Activated T-helper 17 cell treated with anti-CD3 and anti-CD28 coated beads, Interleukin-2, amount 50 U/mL, for 72 hours (primary cell): ENCODE measurements around the gene PHF2. TPM values are rescaled to one million over a fixed set of nuclear protein-coding genes. Genes with fewer than 3 reads are reported as not detected.

Source experiments
- ATAC-seq: fragments of 150-1000 bp; cut with Tn5 transposase; replicated peaks from 2 replicates; pipeline ENCODE4 v1.10.0; 2021; ENCODE audit warnings: mild to moderate bottlenecking, moderate library complexity
- H3K27ac Mint-ChIP-seq: one replicate; pipeline ENCODE4 v1.8.0; 2022; ENCODE audit warnings: mixed read lengths
- H3K27me3 Mint-ChIP-seq: one replicate; pipeline ENCODE4 v1.8.0; 2022; ENCODE audit warnings: mixed read lengths
- H3K36me3 Mint-ChIP-seq: one replicate; pipeline ENCODE4 v1.8.0; 2022; ENCODE audit warnings: low read depth, mild to moderate bottlenecking, mixed read lengths
- H3K4me1 Mint-ChIP-seq: one replicate; pipeline ENCODE4 v1.8.0; 2022; ENCODE audit warnings: mixed read lengths
- H3K4me3 Mint-ChIP-seq: one replicate; pipeline ENCODE4 v1.8.0; 2022; ENCODE audit warnings: mild to moderate bottlenecking, mixed read lengths
- H3K9me3 Mint-ChIP-seq: one replicate; pipeline ENCODE4 v1.8.0; 2022; ENCODE audit warnings: mixed read lengths
- total RNA-seq, 2 donors: library from RNA; stranded (reverse); gene quantifications; one replicate each; pipeline ENCODE4 v1.2.3, GENCODE V29; 2022

The PHF2 gene
- total RNA-seq, 2 donors from 2014 or later, result 11.9 to 15.1 TPM

DNA sequence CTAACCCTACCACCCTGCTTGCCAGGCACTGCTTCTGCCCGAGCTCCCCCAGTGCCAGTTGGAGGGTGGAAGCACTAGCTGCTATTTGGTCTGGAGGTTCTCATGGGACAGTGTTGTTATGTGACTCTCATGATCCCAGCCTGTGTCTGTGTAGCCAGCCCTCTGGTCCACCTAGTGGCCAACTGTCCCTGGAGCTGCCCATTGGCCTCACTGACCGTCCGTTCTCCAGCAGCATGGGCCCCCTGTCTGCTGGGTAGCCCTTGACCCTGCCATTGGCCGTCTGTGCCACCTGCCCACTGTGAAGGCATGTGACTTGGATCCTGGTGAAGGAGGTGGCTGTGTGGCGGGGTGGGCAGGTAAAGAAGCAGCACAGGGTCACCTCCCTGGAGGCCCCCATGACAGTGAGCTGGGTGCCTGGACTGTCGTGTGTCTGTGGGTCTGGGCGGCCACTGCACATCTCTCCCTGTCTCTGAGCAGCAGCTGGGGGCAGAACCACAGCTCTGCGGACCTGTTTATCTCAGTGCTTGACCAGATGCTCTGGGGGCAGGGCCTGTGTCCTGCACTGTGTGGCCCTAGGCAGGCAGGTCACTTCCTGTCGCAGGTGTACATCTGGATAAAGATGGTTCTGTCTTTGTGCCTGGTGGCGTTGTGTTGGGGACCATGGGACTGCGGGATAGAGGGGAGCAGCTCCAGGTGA, 11.4 kb downstream of the PHF2 start:
- H3K27ac Mint-ChIP-seq, result peak overlapping the region; percentile 85
- H3K4me3 Mint-ChIP-seq, result no peak overlapping the region
- no peaks in the 10 kb centered on the region for H3K27me3 Mint-ChIP-seq
- peaks cover 23% of the 10 kb centered on the region for H3K4me1 Mint-ChIP-seq
- H3K9me3 Mint-ChIP-seq, result peaks cover 4% of the 10 kb centered on the region
- no peaks in the 10 kb centered on the region for H3K36me3 Mint-ChIP-seq
- no peak for ATAC-seq

DNA sequence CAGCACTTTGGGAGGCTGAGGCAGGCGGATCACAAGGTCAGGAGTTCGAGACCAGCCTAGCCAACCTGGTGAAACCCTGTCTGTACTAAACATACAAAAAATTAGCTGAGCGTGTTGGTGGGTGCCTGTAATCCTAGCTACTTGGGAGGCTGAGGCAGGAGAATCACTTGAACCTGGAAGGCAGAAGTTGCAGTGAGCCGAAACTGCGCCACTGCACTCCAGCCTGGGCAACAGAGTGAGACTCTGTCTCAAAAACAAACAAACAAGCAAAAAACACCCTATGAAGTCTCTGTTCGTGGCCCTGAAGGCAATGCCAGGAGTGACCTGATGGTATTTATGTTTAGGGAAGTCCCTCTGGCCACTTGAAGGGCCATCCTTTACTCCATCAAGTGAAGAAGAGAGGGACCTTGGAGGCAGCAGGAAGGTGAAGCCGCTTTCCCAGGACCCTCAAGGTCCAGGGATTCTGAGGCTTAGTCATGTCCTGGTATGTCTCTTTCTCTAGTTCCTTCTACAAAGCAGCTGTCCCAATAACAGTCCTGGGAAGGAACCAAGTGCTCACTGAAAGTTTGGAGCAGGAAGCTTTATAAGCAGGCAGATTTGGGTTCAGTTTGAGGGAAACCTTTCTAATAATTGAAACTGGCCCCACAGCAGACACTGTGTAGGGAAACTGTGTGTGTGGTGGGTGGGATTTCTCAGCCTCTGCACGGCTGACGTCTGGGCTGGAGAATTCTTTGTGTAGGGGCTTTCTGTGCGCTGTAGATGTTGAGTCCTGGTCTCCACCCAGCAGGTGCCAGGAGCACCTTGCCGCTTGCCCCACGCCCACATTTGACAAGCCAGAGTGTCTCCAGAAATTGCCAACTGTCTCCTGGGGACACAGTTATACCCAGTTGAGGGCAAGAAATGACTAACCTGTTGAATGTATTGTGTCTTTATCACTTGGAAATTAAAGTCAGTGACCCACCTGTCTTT, 12.5 kb downstream of the PHF2 start:
- Mint-ChIP-seq H3K36me3 (no peaks in the 10 kb centered on the region), H3K9me3 (peaks cover 4% of the 10 kb centered on the region), H3K27me3 (no peaks in the 10 kb centered on the region), H3K27ac (peak overlapping the region; percentile 58), H3K4me1 (peaks cover 23% of the 10 kb centered on the region), H3K4me3 (no peak overlapping the region)
- ATAC-seq, result no peak

DNA sequence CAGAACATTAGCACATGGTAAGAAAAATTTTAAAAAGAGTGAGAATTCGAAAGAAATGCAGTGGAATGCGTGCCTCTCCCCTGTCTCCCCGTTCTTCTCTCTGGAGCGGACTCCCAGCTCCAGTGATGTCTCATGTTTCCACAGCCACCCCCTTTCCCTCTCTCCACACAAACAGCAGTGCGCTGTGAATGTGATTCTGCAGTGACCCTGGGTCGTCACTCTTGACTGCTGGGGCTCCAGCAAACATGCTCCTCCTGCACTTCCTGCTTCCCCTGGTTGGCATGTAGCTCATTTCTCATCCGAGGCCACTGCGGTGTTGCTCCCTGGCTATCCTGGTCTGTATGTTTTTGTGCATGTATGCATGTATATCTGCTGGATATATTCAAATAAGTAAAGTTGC, 13.3 kb downstream of the PHF2 start:
- Mint-ChIP-seq H3K27me3 (no peaks in the 10 kb centered on the region), H3K4me3 (peak overlapping the region; percentile 3), H3K27ac (peak overlapping the region; percentile 58), H3K9me3 (no peaks in the 10 kb centered on the region), H3K36me3 (no peaks in the 10 kb centered on the region), H3K4me1 (peaks cover 23% of the 10 kb centered on the region)
- no peak for ATAC-seq

DNA sequence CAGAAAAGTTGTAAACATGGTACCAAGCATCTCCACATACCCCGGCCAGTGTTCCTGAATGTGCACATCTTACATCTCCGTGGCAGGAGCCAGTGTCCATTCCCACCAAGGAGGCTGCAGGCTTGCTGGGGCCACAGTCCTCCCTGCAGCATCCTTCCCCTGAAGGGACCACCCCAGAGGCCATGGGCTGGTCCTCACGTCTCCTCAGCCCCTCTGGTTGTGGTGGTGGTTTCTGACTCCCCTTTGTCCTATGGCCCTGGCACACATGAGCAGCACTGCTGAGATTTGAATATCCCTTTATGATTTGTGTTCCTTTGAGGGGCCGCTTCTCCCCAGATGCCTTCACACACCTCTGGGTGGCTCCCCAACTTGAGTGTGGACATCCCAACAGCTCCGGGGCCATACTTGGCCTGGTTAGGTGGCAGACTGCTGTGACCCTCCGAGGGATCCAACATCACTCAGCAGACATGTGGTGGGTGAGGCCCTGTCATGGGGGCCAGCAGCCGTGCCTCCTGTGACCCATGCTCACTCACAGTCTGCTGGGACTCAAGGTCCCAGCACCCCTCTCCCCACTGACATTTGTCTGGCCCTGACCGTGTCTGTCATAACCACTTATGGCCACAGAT, 14.3 kb downstream of the PHF2 start:
- Mint-ChIP-seq H3K4me3 (no peak overlapping the region), H3K27ac (peak overlapping the region; percentile 61)

DNA sequence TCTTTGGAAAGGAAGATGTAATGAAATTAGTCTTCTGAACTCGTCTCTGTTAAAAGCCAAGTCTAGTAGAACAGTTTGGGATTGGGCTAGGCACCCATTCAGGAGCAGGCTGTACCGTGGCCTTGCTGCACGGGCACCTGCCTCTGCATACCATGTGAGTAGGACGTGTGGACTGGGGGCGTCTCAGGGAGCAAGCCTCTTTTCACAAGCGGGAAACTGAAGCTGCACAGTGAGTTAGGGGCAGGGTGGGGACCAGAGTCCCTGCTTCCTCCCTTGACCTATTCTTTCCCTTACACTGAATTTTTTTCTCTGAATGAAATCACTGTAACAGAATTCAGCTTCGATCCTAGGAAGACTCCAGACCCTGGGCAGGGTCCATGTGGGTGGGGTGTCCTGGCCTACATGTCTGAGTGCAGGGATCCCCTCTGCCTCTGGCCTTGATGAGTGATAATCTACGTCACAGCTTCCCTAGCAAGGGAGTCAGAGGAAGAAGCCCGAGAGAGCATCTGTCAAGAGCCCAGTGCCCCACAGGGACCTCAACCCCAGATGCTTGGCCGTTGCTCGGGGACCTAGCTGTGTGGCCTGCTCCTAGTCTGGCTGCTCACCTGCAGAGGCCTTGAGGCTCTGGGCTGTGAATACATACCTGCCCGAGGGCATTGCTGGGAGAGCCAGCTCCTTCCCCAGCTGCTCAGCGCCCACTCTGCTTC, 15.1 kb downstream of the PHF2 start:
- no peak overlapping the region for H3K4me3 Mint-ChIP-seq
- no peaks in the 10 kb centered on the region for H3K27me3 Mint-ChIP-seq
- H3K36me3 Mint-ChIP-seq, result no peaks in the 10 kb centered on the region
- no peak for ATAC-seq
- peak overlapping the region; percentile 61 for H3K27ac Mint-ChIP-seq
- H3K9me3 Mint-ChIP-seq, result no peaks in the 10 kb centered on the region
- peaks cover 31% of the 10 kb centered on the region for H3K4me1 Mint-ChIP-seq

More for the DNA sequence above, 14.3 kb downstream of the PHF2 start:
- H3K27me3 Mint-ChIP-seq, result no peaks in the 10 kb centered on the region
- no peak for ATAC-seq
- H3K9me3 Mint-ChIP-seq, result no peaks in the 10 kb centered on the region
- H3K4me1 Mint-ChIP-seq, result peaks cover 24% of the 10 kb centered on the region
- H3K36me3 Mint-ChIP-seq, result no peaks in the 10 kb centered on the region

DNA sequence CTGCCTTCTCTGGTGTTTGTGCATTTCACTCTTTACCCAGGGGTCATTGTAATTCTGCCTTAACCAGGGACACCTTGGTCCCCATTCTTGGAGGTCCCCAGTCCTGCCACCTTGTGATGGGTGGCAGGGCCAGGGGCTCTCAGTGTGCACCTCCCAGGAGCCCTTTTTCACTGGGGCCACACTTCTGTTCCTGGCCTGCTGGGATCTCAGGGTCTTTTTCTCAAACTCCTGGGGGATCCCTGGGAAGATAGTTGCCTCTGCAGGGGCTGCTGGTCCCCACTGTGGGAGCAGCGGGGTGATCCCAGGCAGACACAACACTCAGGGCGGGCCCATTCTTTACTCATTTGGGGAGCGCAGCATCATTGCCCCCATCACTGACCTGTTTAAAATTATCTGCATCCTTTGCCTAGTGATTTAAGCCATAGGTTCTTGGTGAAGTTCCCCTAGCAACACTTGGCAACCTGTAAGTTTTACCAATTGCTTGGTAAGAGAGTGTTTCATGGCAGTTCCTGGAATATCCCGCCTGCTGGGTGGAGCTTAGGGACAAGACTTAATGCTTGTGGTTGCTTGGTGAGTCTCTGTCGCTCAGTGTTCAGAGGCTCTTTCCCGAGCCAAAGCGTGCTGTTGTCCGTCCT, 15.7 kb downstream of the PHF2 start:
- H3K36me3 Mint-ChIP-seq, result no peaks in the 10 kb centered on the region
- peak overlapping the region; percentile 54 for H3K27ac Mint-ChIP-seq
- H3K9me3 Mint-ChIP-seq, result no peaks in the 10 kb centered on the region
- ATAC-seq, result no peak
- H3K27me3 Mint-ChIP-seq, result no peaks in the 10 kb centered on the region
- H3K4me3 Mint-ChIP-seq, result no peak overlapping the region
- peaks cover 24% of the 10 kb centered on the region for H3K4me1 Mint-ChIP-seq

DNA sequence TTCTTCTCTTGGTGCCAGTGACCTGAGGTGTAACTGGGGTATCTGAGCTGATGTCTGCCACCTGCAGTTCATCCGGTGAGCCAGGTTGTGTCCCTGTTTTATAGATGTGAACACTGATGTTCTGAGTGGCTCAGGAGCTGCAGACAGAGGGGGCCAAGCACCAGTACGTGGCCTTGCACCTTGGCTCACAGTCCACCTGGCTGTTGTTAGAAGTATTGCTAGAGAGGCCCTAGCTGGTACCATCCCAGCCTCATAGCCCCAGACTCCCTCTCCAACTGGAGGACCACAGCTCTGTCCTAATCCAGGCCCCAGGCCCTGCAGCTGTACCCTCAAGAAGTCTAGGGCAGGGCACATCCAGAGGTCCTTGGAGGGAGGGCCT, 16.2 kb downstream of the PHF2 start:
- Mint-ChIP-seq H3K27ac (peak overlapping the region; percentile 54), H3K4me3 (no peak overlapping the region), H3K4me1 (peaks cover 23% of the 10 kb centered on the region), H3K9me3 (no peaks in the 10 kb centered on the region), H3K27me3 (no peaks in the 10 kb centered on the region), H3K36me3 (no peaks in the 10 kb centered on the region)
- ATAC-seq, result no peak

DNA sequence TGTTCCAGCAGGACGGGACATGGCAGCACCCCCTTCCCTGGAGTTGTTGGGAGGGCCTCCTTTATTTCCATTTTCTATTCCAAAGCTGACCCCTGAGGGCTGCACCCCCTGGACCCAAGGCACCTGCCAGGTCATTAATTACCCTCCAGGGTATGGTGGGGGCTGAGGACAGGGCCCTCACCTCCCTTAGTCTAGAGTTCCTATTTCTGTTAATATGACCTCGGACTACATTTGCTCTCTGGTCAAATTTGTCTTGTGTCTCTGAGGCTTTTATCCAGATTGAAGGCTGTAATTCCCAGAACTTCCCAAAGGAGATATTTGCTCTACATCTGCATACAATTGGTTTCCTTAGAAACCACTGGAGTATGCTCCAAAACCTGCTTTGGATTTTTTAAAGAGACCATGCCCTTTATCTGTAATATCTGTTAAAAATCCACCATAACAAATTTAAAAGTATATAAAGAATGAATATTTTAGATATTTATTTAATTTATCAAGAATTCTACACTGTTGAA, 16.8 kb downstream of the PHF2 start:
- Mint-ChIP-seq H3K27me3 (no peaks in the 10 kb centered on the region), H3K36me3 (no peaks in the 10 kb centered on the region), H3K9me3 (no peaks in the 10 kb centered on the region), H3K4me3 (no peak overlapping the region), H3K27ac (no peak overlapping the region), H3K4me1 (peaks cover 19% of the 10 kb centered on the region)
- no peak for ATAC-seq

DNA sequence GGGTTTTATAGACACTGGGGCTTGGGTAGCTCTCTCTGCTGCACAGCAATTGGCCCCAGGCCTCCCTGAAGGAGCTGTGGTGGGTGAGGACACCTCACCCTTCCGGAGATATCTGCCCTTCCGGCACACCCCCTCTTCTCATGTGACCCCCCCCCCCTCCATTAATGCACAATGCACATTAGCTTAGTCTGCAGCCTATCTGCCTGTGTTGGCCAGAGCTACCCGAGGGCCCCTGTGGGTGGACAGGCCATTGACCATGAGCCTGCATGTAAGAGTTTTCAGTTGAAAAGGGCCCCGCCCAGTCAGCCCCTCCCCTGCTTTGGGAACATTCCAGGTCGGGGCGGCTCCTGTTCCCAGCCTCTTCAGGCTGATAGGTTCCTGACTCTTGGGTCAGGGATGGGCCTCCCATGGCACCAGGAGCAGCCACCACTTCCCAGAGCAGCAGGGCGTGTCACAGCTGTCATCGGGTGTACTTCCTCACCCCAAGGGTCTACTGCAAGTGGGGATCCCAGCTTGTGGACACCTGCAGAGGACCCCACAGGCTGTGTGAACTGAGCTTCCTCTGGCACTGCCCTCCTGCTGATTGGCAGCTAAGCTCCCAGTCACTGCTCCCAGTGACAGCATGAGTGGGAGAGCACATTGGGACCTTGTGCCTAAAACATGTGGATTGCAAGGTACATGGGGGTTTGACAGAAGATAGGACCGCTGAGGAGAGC, 17.8 kb downstream of the PHF2 start:
- H3K4me3 Mint-ChIP-seq, result no peak overlapping the region
- H3K27ac Mint-ChIP-seq, result no peak overlapping the region
- H3K27me3 Mint-ChIP-seq, result no peaks in the 10 kb centered on the region
- no peak for ATAC-seq
- H3K9me3 Mint-ChIP-seq, result no peaks in the 10 kb centered on the region
- peaks cover 24% of the 10 kb centered on the region for H3K4me1 Mint-ChIP-seq
- H3K36me3 Mint-ChIP-seq, result no peaks in the 10 kb centered on the region

DNA sequence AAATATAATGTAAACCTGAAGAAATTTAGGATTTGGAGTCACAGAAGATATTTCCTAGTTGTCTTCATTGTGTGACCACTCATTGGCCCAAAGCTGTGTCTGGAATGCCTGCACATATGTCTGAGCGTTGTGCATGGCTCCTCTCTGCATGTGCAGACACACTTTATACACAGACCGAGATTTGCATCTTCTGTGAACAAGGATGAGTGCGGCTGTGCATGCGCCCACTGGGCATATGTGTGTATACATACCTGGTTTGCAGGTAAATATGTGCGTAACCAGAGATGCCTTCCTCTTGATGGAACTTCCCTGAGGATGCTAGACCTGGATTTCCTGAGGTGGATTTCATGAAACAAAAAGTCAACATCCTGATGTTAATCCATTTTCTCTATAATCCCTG, 19.1 kb downstream of the PHF2 start:
- Mint-ChIP-seq H3K9me3 (no peaks in the 10 kb centered on the region), H3K4me1 (peaks cover 23% of the 10 kb centered on the region), H3K4me3 (no peak overlapping the region), H3K27me3 (no peaks in the 10 kb centered on the region), H3K36me3 (no peaks in the 10 kb centered on the region), H3K27ac (no peak overlapping the region)
- ATAC-seq, result no peak

DNA sequence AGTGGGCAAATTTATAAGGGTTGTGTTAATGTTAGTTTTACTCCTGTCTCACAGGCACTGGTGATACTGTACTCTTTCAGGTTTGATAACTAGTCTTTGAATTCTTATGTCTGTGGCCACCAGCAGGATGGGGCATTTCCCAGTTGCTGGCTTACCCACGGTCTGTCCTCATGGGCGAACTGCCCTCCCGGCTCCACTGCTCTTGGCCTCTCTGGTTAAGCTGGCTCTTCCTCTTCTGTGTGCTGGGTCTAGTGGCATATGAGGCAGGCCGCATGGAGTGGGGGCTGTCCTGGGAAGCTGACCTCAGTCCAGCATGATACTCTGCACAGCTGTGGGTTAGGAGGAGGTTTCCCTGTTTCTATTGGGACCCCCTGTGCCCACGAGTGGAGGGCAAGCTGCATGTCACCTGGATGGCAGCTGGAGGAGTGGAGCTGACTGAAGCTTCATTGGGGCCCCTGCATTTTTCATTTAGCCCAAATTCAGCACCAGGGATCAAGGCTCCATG, 19.5 kb downstream of the PHF2 start:
- Mint-ChIP-seq H3K4me3 (no peak overlapping the region), H3K27ac (peak overlapping the region; percentile 58), H3K36me3 (no peaks in the 10 kb centered on the region), H3K27me3 (no peaks in the 10 kb centered on the region), H3K4me1 (peaks cover 22% of the 10 kb centered on the region), H3K9me3 (no peaks in the 10 kb centered on the region)
- no peak for ATAC-seq

DNA sequence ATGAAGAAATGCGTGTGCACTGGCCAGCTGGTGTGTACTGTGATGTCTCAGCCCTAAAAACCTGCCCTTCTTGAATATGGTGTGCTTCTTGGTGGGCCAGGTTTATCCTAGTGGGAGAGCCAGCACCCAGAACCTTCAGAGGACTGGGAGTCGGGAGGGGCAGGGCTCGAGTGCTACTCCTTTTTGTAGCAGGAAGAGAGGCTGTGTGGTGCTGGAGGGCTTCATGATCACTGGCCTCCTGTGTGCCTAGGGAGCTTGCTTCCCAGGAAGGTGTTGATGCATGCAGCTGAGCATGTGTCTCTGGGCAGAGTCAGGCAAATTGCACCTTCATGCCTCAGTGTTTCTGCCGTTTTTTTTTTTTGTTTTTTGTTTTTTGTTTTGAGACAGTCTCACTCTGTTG, 20.0 kb downstream of the PHF2 start:
- no peaks in the 10 kb centered on the region for H3K36me3 Mint-ChIP-seq
- H3K4me3 Mint-ChIP-seq, result no peak overlapping the region
- peaks cover 26% of the 10 kb centered on the region for H3K4me1 Mint-ChIP-seq
- ATAC-seq, result no peak
- no peaks in the 10 kb centered on the region for H3K9me3 Mint-ChIP-seq
- no peaks in the 10 kb centered on the region for H3K27me3 Mint-ChIP-seq
- H3K27ac Mint-ChIP-seq, result peak overlapping the region; percentile 58

DNA sequence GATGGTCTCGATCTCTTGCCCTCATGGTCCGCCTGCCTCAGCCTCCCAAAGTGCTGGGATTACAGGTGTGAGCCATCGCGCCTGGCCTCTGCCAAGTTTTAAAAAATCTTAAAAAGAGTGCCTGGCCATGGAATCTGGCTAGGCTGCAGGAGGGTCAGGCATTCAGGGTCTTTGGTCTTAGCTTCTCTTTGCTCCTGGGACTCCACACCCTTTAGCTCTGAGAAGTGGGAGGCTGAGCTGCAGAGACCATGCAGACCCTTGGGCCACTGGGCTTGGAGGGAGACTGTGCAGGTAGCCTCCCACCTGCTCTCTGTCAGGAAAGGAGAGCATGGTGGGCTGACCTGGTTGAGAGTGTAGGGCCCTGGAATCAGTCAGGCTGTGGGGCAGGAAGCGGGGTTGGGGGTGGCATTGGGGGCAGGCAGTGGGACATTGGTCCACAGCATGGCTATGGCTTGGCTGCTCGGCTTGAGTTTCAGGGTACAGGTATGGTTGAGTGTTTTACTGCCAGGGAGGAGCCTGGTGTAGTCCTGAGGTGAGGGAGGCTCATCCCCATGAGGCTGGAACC, 20.8 kb downstream of the PHF2 start:
- Mint-ChIP-seq H3K4me3 (no peak overlapping the region), H3K27ac (no peak overlapping the region), H3K27me3 (no peaks in the 10 kb centered on the region), H3K9me3 (no peaks in the 10 kb centered on the region), H3K4me1 (peaks cover 29% of the 10 kb centered on the region), H3K36me3 (no peaks in the 10 kb centered on the region)
- no peak for ATAC-seq
